NCI-H1694 (cell line): Measurements from ENCODE around the gene XPO4.
"Not testable (repeated sequence)": the region's sequence is repeated elsewhere in the genome, so short reads cannot be mapped to it uniquely, and the experiment has no call there.

Source experiments
- DNase-seq: peaks from one replicate; lab custom pipeline; 2025; lab: John Stamatoyannopoulos, UW

Gene XPO4

DNA sequence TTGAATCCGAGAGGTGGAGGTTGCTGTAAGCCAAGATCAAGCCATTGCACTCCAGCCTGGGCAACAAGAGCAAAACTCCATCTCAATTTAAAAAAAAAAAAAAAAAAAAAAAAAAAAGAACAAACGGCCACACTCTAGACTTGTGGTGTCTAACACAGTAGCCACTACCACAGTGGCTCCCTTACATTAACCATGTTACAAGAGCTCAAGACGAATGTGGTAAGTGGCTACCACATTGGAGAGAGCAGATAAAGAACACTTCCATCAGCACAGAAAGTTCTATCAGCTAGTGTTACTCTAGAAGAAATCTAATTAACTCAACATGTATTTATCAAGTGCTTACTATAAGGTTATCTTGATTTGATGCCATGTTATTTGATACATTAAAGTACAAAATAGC, 11.5 kb downstream of the XPO4 start:
- DNase-seq = no peak

DNA sequence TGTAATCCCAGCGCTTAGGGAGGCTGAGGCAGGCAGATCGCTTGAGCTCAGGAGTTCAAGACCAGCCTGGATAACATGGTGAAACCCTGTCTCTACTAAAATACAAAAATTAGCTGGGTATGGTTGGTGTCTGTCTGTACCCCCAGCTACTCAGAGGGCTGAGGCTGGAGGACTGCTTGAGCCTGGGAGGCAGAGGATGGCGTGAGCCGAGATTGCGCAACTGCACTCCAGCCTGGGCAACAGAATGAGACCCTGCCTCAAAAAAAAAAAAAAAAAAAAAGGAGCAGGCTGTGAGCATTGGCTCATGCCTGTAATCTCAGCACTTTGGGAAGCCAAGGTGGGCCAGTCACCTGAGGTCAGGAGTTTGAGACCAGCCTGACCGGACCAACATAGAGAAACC, 12.0 kb downstream of the XPO4 start:
- DNase-seq = not testable (repeated sequence)

DNA sequence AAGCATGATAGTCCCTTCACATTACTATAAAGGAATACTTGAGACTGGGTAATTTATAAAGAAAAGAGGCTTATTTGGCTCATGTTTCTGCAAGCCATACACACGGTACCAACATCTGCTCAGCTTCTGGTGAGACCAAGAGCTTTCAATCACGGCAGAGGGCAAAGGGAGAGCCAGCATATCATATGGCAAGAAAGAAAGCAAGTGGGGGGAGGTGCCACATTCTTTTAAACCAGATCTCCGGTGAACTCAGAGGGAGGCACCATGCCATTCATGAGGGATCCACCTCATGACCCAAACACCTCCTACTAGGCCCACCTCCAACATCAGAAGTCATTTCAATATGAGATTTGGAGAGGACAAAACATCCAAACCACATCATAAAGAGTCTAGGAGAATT, 20.3 kb downstream of the XPO4 start:
- DNase-seq = no peak

DNA sequence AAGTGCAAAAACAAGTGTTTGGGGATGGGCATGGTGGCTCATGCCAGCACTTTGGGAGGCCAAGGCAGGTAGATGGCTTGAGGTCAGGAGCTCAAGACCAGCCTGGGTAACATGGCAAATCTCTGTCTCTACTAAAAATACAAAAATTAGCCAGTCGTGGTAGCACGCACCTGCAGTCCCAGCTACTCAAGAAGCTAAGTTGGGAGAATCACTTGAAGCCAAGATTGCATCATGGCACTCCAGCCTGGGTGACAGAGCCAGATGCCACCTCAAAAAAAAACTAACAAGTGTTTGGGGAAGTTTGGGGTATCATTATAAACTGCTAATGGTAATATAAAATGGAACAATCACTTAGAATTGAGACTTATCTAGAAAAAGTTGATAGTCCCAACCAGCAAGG, 24.6 kb downstream of the XPO4 start:
- DNase-seq = no peak

DNA sequence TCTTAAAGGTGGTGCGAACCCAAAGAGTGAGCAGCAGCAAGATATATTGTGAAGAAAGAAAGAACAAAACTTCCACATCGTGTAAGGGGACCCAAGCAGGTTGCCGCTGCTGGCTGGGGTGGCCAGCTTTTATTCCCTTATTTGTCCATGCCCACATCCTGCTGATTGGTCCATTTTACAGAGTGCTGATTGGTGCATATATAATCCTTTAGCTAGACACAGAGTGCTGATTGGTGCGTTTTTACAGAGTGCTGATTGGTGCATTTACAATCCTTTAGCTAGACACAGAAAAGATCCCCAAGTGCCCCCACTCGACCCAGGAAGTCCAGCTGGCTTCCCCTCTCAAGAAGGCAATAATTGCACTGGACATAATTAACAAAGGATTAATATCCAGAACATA, 25.7 kb downstream of the XPO4 start:
- DNase-seq = not testable (repeated sequence)

DNA sequence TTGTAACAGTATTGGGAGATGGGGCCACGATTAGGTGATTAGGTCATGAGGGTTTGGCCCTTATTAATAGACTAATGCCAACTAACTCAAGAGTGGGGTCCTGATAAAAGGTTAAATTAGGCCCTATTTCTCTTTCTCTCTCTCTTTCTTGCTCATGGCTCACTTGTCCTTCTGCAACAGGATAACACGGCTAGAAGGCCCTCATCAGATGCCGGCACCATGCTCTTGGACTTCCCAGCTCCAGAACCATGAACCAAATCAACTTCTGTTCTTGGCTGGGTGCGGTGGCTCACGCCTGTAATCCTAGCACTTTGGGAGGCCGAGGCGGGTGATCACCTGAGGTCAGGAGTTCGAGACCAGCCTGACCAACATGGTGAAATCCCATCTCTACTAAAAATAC, 28.1 kb downstream of the XPO4 start:
- DNase-seq = not testable (repeated sequence)

DNA sequence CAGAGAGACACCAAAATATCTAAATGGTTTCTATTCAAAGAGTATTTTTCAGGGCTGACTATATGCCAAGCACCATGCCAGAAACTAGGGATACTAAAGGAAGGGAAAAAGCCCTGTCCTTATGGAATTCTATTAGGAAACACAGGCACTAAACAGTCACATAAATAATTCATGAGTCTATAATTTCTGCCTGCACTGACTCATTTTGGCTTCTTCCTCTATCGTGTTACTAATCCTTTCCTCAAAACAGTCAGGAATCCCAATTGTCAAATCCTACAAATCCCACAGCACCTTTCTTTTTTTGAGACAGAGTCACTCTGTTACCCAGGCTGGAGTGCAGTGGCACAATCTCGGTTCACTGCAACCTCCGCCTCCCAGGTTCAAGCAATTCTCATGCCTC, 29.2 kb downstream of the XPO4 start:
- no peak for DNase-seq

DNA sequence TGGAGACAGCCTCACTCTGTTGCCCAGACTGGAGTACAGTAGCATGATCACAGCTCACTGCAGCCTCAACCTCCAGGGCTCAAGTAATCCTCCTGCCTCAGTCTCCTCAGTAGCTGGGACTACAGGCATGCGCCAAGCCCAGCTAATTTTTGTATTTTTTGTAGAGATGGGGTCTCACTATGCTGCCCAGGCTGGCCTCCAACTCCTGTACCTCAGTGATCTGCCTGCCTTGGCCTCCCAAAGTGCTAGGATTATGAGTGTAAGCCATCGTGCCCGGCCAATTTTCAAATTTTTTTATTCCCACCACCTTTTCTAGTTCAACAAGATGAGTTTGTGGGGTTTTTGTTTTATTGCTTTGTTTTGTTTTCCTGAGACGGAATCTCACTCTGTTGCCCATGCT, 31.7 kb downstream of the XPO4 start:
- no peak for DNase-seq

DNA sequence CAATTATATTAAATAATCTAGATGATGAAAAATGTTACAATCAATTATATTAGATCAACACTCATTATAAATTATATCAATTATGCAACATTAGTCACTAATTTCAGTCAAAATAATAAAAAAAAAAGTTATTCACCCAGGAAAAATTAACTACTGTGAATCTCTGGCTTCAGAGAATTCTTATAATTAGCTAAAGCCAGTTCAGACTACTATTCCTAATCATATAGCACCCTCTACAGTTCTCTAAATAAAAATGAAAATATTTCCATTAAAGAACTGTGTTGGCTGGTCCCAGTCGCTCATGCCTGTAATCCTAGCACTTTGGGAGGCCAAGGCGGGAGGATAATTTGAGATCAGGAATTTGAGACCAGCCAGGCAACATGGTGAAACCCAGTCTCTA, 33.0 kb downstream of the XPO4 start:
- DNase-seq = no peak

DNA sequence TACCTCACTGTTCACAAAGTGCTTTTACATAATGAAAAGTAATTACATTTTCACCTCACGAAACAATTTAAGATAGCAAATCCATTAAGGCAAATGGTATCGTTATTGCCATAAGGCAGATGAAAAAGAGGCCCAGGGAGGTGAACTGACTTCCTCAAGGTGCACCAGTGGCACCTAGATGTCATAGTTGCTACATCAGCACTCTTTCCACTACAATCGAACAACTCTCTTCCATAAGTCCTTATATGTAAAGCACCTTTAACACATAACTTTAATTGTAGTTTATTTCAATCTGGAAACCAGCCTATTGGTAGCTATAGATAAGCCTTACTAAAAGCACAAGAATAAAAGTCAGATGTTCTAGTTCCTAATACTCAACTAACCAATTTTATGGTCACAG, 35.1 kb downstream of the XPO4 start:
- DNase-seq = no peak

DNA sequence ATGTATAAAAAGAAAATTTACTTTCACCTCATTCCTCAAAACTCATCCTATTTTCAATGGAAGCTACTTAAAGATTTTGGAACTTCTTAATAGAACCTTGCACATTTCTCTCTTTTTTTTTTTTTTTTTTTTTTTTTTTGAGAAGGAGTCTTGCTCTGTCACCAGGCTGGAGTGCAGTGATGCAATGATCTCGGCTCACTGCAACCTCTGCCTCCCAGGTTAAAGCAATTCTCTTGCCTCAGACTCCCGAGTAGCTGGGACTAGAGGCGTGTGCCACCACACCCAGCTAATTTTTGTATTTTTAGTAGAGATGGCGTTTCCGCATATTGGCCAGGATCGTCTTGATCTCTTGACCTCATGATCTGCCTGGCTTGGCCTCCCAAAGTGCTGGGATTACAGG, 40.9 kb downstream of the XPO4 start:
- not testable (repeated sequence) for DNase-seq

DNA sequence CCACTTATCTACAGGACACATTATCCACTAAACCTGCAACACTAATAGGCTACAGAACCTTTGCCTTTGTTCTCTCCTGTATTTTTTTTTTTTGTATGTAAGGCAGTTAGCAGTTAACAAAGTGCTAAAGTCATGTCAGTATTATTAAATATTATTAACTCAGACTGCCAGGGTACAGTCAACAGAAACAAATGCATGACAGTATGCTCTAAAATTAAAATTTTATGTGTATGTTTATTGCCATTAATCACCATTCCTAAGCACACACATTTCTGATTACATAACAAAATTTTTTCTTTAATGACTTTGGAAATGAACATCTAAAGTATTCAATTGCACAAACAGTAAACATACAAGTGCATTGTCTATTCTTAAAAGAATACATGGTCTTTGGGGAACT, 41.7 kb downstream of the XPO4 start:
- no peak for DNase-seq

DNA sequence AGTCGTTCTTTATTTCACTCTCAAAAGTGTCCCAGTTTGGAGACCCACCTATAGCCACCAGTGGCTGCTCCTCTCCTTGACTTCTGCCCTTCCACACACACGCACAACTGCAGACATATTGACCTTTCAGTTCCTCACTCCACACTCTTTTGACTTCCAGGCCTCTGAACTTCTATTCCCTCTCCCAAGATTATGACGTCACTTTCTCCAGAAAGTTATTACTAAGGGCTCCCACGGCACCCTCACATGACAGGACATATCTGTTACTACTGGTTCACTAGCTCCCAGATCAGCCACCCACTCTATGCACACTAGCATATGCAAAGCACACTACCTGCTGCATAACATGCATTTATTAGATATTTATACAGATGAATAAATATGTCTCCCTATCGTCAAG, 45.9 kb downstream of the XPO4 start:
- no peak for DNase-seq

DNA sequence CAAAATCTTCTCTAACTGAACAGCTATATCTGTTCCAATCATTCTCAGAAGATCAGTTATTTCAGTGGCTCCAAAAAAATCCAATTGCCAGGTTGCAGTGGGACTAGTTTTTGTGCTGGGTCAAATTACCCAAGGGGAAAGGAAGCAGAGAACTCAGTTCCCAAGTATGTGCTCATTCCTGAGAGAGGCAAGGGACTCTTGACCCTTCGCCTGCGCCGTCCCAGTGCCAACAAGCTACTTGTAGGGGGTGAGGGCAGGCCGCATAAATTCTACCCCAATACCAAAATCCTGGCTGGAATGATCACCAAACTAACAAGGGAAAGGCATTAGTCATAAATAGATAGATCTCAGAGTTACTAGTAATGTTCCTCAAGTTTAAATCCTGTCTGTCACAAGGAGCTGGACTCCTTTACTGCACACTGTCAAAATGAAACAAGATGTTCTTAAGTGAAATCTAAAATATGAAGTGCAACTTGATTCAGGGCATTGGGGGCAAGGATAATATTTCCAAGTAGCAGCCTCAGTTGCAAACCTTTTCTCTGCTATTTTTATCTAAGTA, 50.6 kb downstream of the XPO4 start:
- no peak for DNase-seq

DNA sequence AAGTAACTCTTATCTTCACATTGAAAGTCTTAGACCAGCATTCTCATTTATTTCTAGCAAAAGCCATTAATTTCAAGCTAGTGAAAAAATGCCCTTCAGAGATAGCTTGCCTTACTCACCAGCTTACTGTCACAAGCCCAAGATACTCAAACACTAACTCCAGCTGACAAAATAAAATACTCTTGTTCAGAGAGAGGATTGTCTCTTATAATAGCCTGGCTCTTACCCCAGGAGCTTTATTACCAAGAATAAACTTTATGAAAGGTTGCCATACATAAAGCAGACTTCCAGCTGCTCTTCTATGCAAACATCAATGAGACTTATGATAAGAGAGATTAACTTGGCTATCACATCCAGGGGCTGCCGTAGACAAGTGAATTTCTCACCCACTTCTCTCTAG, 53.6 kb downstream of the XPO4 start:
- no peak for DNase-seq

DNA sequence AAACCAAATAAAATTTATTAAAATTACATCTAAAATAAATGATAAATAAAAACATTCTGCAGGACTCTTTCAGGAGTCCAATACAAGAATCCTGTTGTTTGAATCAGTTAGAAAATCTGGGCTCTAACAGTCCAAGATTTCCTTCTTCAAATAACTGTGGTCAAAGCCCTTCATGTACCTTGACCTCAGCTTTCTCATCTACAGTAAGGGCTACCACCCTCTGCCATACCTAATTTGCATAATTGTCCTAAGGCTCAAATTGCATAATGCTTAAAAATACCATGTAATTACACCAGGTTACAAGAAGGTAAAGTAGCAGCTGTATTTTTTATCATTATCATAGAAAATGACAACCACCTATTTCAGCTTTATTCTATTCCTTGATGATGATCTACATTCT, 54.3 kb downstream of the XPO4 start:
- DNase-seq = no peak

DNA sequence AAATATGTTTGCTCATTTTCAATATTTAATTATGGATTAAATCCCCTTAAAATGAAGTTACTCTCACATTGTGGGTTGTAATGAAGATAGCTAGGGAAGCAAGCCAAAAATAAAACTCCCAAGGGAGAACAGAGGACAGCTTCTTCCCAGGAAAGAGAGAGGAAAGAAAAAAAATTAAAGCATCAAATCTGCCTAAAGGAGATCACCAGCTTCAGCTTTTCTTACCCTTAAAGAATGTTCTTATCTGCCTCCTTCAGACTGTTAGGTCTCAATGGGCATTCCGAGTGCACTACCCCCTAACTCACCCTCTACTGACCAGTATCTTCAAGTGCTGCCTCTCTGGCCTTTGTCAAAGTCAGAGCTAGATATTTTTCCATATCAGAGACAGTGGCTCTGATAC, 55.2 kb downstream of the XPO4 start:
- peak; percentile 1 for DNase-seq

DNA sequence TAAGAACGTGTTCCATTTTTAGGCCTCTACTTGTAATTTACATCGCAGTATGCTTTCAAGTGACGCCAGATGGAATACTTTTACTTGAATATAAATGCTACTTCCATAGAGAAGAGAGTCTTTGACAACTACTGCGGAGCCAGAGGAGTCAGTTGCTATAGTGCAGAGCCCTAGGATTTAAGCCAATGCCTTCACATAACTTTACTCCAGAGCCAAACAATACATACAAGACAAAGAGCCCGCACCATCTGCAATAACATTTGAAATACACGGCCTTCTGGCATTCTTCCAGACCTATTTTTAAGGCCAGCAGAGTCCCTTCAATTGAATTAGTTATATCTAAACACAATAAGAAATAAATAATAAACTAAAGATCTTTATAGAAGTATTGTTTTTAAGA, 59.4 kb downstream of the XPO4 start:
- no peak for DNase-seq

DNA sequence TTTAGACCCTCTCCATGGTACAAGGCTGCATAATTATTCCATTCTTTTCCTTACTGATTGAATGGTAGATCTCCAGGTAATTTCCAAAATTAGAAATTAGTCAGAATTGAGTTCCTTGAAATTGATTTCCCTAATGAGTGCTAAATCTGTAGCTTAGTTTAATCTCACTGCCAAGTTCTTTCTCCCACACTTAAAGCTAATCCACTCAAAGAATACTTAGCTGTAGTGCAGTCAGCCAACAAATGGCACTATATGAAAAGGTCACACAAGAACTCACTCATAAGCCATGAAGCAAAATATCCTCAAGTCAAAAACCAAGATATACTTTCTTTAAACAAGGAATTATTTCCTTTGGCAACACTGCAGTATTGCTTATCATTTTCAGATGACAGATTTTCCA, 62.0 kb downstream of the XPO4 start:
- no peak for DNase-seq

DNA sequence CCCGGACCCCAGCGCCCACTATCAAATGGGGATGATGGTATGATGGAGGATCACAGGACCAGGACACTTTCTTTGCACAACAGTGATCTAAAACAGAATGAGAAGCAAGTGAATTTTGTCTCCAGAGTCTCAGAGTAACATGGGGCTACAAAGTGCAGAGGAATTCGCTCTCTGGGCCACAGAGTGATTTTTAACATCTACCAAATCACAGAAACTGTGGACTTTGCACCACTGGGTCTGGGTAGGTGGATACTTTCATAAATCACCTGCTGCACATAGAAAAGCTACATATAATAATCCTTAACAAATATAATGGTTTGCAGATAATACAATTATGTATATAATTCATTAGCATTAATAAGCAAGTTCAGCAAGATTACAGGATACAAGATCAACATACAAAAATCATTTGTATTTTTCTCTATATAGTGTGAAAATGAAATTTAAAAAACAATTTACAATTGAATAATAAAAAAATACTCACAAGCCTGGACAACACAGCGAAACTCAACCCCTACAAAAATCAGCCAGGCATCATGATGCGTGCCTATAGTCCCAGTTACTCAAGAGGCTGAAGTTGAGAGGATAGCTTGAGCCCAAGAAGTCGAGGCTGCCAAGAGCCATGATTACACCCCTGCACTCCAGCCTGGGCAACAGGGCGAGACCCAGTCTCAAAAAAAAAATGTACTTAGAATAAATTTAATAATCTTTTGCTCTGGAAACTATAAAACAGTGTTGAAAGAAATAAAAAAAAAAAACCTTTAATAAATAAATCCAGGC, 68.5 kb downstream of the XPO4 start:
- no peak for DNase-seq

DNA sequence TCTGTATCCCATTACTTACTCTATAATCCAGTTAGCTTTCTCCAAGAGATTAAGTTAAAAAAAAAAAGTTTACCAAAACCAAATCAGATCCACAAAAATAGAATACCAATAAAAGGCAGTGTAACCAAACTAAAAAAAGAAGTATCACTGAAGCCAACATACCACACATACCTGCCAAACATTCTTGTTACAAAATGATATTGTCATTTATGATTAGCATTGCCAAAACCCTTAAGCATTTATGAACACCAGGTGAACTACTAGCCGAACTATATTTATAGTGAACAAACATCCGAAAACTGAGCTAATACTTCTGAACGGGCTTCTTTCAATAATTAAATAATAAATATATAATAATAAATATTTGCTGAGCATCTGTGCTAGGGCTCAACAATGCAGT, 69.7 kb downstream of the XPO4 start:
- DNase-seq = no peak

DNA sequence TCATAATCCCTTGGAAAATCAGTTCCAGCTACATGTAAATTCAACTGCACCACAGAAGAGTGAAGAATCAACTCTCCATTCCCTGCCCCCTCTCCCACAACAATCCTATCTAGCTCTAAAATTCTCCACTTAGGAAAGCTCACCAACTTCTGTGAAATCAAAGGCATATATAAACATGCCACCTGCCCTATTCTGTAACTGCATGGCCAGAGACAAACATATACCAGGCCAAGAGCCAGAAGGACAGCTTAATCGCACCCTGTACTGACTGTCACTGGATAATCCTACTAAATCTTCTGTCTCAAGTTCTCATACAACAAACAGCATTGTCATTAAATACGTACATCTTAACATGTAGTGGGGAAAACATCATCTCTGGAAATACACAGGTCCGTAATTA, 70.6 kb downstream of the XPO4 start:
- no peak for DNase-seq

DNA sequence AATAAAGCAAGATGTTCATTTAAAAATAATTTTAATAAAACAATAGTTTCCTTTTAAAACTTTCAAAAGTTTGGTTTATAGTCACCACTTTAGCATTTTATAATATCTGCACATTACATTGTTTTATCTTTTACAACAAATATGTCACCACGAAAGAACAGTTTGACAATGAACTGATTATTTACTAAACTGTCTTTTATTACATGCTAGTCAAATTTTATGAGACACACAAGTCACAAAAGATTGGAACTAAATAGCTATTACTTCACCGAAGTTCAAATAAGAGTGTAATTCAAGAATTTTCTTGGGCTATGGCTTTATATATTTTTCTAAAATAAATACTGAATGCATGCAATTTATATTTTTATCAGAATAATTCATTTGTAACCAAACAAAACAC, 71.3 kb downstream of the XPO4 start:
- no peak for DNase-seq
